Left ventricle myocardium inferior (tissue), 1 donor: Measurements from ENCODE around the gene GRIK3. TPM values are rescaled to one million over a fixed set of nuclear protein-coding genes. Genes with fewer than 3 reads are reported as not detected.

Experiments used
- DNase-seq: peaks from one replicate; pipeline ENCODE4 v3.0.0-alpha.2; 2020
- H3K27ac ChIP-seq: fragments of 200-600 bp; replicated peaks from 2 replicates; pipeline ENCODE4 v1.8.0; 2021
- H3K27me3 ChIP-seq: fragments of 200-600 bp; 2 replicates; pipeline ENCODE4 v1.8.0; 2021; ENCODE audit warnings: low read depth
- H3K36me3 ChIP-seq: fragments of 200-600 bp; 2 replicates; pipeline ENCODE4 v1.8.0; 2021
- H3K4me1 ChIP-seq: fragments of 200-600 bp; 2 replicates; pipeline ENCODE4 v1.8.0; 2021
- H3K4me3 ChIP-seq: fragments of 200-600 bp; 2 replicates; pipeline ENCODE4 v1.8.0; 2021; ENCODE audit warnings: mild to moderate bottlenecking, moderate library complexity
- H3K9me3 ChIP-seq: fragments of 200-600 bp; replicated peaks from 2 replicates; pipeline ENCODE4 v1.8.0; 2021
- intact Hi-C: fragments of 100-400 bp; cut with micrococcal nuclease; formaldehyde crosslinking; loops from one replicate; pipeline ENCODE4 v1.11.0; 2022
- total RNA-seq: library from RNA; stranded (reverse); fragmentation: NEBNext Ultra II Directional; extraction: Animal tissue kit (Norgen Biotek cat#: 25700); gene quantifications from one replicate; pipeline ENCODE4 v1.2.1, GENCODE V29; 2021
- TF ChIP-seq, protein P1 (sequence below): fragments of 200-600 bp; IDR thresholded peaks from 2 replicates; pipeline ENCODE4 v1.8.0; 2021; ENCODE audit warnings: antibody characterized with exemption, mild to moderate bottlenecking, borderline replicate concordance
- donor health status: DM: no; HTN: yes; CAD: no; lungs with severe emphysema.

The GRIK3 gene
- total RNA-seq, 1 donor from 2014 or later, result 0.55 TPM

DNA sequence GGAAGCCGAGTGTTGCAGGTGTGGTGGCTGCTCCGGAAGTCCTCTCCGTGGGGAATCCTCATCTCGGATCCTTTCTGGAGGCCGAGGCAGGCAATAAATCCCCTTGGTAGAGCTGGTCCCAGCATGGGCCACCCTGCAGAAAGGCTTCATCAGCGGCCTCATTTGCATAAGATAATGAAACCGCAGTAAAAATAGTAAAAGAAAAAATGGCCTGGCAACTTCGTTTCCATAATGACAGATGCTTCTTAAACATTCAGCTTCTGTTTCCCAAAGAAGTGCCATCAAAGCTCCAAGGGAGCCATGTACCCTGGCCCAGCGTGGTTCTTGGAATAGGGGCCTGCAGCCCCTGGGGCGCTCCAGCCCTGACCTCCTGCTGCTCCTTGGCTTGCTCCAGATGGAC, 244.1 kb downstream of the GRIK3 start:
- H3K27ac ChIP-seq, result no peak overlapping the region
- peaks cover 93% of the 10 kb centered on the region for H3K27me3 ChIP-seq
- H3K4me1 ChIP-seq, result no peaks in the 10 kb centered on the region
- no peak overlapping the region for H3K4me3 ChIP-seq
- no peaks in the 10 kb centered on the region for H3K36me3 ChIP-seq
- DNase-seq, result no peak
- intact Hi-C loops, result no loop called here
- H3K9me3 ChIP-seq, result no peaks in the 10 kb centered on the region
- TF ChIP-seq, protein P1, sequence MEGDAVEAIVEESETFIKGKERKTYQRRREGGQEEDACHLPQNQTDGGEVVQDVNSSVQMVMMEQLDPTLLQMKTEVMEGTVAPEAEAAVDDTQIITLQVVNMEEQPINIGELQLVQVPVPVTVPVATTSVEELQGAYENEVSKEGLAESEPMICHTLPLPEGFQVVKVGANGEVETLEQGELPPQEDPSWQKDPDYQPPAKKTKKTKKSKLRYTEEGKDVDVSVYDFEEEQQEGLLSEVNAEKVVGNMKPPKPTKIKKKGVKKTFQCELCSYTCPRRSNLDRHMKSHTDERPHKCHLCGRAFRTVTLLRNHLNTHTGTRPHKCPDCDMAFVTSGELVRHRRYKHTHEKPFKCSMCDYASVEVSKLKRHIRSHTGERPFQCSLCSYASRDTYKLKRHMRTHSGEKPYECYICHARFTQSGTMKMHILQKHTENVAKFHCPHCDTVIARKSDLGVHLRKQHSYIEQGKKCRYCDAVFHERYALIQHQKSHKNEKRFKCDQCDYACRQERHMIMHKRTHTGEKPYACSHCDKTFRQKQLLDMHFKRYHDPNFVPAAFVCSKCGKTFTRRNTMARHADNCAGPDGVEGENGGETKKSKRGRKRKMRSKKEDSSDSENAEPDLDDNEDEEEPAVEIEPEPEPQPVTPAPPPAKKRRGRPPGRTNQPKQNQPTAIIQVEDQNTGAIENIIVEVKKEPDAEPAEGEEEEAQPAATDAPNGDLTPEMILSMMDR, result no peak

DNA sequence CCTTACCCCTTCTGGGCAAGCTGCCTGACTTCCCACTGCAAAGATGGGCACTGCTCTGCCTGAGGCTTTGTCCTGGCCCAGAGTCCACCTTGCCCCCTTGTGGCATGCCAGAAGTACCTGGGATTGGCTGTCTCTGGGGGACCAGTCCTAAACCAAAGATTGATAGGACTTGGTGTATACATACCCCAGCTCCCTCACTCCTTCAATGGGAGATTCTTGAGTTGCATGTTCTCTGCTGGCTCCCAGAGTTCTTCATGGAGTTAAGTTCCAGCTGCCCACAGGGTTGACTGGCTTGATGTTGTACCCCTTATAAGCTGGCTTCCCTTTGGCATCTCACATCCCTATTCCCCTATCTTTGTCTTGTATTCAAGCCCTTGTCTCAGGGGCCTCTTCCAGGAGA, 244.8 kb downstream of the GRIK3 start:
- H3K4me3 ChIP-seq, result no peak overlapping the region
- peaks cover 94% of the 10 kb centered on the region for H3K27me3 ChIP-seq
- TF ChIP-seq, protein P1, result no peak
- H3K36me3 ChIP-seq, result no peaks in the 10 kb centered on the region
- H3K9me3 ChIP-seq, result no peaks in the 10 kb centered on the region
- no peak for DNase-seq
- H3K27ac ChIP-seq, result no peak overlapping the region
- H3K4me1 ChIP-seq, result no peaks in the 10 kb centered on the region
- intact Hi-C loops, result no loop called here

GRCh38 chr1:36787312-36787913, 246.9 kb downstream of the GRIK3 start:
- TF ChIP-seq, protein P1, result no peak
- intact Hi-C loops, result no loop called here

GRCh38 chr1:36786425-36786824, 247.9 kb downstream of the GRIK3 start:
- no peaks in the 10 kb centered on the region for H3K4me1 ChIP-seq
- TF ChIP-seq, protein P1, result no peak
- H3K4me3 ChIP-seq, result no peak overlapping the region
- no peak for DNase-seq
- H3K9me3 ChIP-seq, result no peaks in the 10 kb centered on the region
- intact Hi-C loops, result no loop called here
- H3K27me3 ChIP-seq, result peaks cover 100% of the 10 kb centered on the region
- no peak overlapping the region for H3K27ac ChIP-seq
- no peaks in the 10 kb centered on the region for H3K36me3 ChIP-seq

More at GRCh38 chr1:36787312-36787913, 246.9 kb downstream of the GRIK3 start:
- Histone ChIP-seq H3K36me3 (no peaks in the 10 kb centered on the region), H3K4me1 (no peaks in the 10 kb centered on the region), H3K4me3 (no peak overlapping the region), H3K9me3 (no peaks in the 10 kb centered on the region), H3K27ac (no peak overlapping the region), H3K27me3 (peaks cover 100% of the 10 kb centered on the region)
- DNase-seq, result no peak

DNA sequence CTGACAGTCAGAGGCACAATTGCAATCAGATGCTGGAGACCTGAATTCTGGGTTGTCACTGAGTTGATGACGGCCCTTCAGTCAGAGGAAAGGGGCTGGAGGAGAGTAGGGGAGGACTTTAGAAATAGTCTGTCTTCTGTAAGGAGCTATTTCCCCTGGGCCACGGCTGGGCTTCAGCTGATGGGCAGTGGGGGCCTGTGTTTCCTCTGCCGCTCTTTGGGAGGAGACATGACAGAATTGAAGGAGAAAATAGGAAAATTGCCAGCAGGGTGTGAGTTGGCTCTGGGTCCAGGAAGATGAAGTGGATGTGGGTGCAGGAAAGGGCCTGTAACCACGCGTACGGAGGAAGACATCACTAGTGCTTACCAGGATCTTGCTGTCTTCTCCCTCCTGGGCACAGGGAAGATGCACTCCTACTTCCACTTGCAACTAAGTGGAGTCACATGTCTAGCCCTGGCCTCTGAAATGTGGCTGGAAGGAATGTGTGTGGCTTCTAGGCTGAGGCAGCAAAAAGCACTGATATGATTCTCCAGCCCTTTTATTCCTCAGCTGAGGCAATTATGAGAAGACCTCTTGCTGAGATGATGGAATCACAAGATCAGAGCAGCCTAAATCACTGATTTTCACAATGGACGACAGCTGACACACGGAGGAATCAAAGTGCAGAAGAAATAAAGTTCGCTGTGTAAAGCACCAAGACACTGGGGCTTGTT, 250.0 kb downstream of the GRIK3 start:
- no peak overlapping the region for H3K4me3 ChIP-seq
- H3K4me1 ChIP-seq, result no peaks in the 10 kb centered on the region
- no peaks in the 10 kb centered on the region for H3K36me3 ChIP-seq
- TF ChIP-seq, protein P1, result no peak
- intact Hi-C loops, result no loop called here
- no peaks in the 10 kb centered on the region for H3K9me3 ChIP-seq
- DNase-seq, result no peak
- H3K27me3 ChIP-seq, result peaks cover 100% of the 10 kb centered on the region
- no peak overlapping the region for H3K27ac ChIP-seq
